IMR-90 (cell line): ENCODE results near the gene PRKRA.

Source experiments
- BHLHE40 ChIP-seq: fragments of 150-350 bp; IDR thresholded peaks from 2 replicates; pipeline ENCODE4 v1.6.1; 2016; ENCODE audit warnings: mild to moderate bottlenecking, low read depth, low read length
- CHD1 ChIP-seq: IDR thresholded peaks from 2 replicates; pipeline ENCODE4 v1.6.1; 2012; ENCODE audit warnings: low read depth, low read length, improper control_type of control experiment
- CTCF ChIP-seq: conservative IDR thresholded peaks from 2 replicates; pipeline ENCODE4 v1.5.1; 2012; ENCODE audit warnings: mild to moderate bottlenecking, low read depth, low read length, improper control_type of control experiment
- ELK1 ChIP-seq: fragments of 150-350 bp; IDR thresholded peaks from 2 replicates; pipeline ENCODE4 v1.6.1; 2016; ENCODE audit warnings: low read depth, mild to moderate bottlenecking, low read length, moderate library complexity, borderline replicate concordance
- FOS ChIP-seq: fragments of 150-350 bp; IDR thresholded peaks from 2 replicates; pipeline ENCODE4 v1.6.1; 2016; ENCODE audit warnings: low read depth, low read length
- MAFK ChIP-seq: IDR thresholded peaks from 2 replicates; pipeline ENCODE4 v1.6.1; 2012; ENCODE audit warnings: low read depth, low read length, improper control_type of control experiment
- MXI1 ChIP-seq: IDR thresholded peaks from 2 replicates; pipeline ENCODE4 v1.6.1; 2012; ENCODE audit warnings: low read depth, mild to moderate bottlenecking, low read length, moderate library complexity, borderline replicate concordance
- NFE2L2 ChIP-seq: fragments of 150-350 bp; IDR thresholded peaks from 2 replicates; pipeline ENCODE4 v1.6.1; 2016; ENCODE audit warnings: low read depth, mild to moderate bottlenecking, low read length
- POLR2A ChIP-seq: IDR thresholded peaks from 2 replicates; pipeline ENCODE4 v1.6.1; 2012; ENCODE audit warnings: mild to moderate bottlenecking, low read depth, low read length
- RCOR1 ChIP-seq: IDR thresholded peaks from 2 replicates; pipeline ENCODE4 v1.6.1; 2012; ENCODE audit warnings: mild to moderate bottlenecking, low read length, improper control_type of control experiment; ENCODE audit not compliant: insufficient replicate concordance
- RFX5 ChIP-seq: IDR thresholded peaks from 2 replicates; pipeline ENCODE4 v1.8.0; 2012; ENCODE audit warnings: low read depth, mild to moderate bottlenecking, low read length, moderate library complexity
- SMC3 ChIP-seq: fragments of 150-350 bp; IDR thresholded peaks from 2 replicates; pipeline ENCODE4 v1.6.1; 2016; ENCODE audit warnings: low read depth, mild to moderate bottlenecking, antibody characterized with exemption, low read length, moderate library complexity

GRCh38 chr2:178450524-178450773 lies 526 bp downstream of the PRKRA start:
- no peak for TF ChIP-seq ELK1
- TF ChIP-seq SMC3: no peak
- TF ChIP-seq CTCF: no peak
- TF ChIP-seq RCOR1: no peak
- no peak for TF ChIP-seq POLR2A
- no peak for TF ChIP-seq BHLHE40
- no peak for TF ChIP-seq RFX5
- TF ChIP-seq CHD1: no peak
- no peak for TF ChIP-seq MAFK
- no peak for TF ChIP-seq NFE2L2
- TF ChIP-seq MXI1: no peak
- TF ChIP-seq FOS: no peak
